HPDE6-E6E7 (cell line): ENCODE results near the gene MYBL2.
"Not testable (repeated sequence)": the region's sequence is repeated elsewhere in the genome, so short reads cannot be mapped to it uniquely, and the experiment has no call there.

Experiments used
- DNase-seq: peaks from one replicate; pipeline ENCODE4 v3.0.0; 2011; ENCODE audit warnings: missing footprints; ENCODE audit errors: extremely low spot score

MYBL2 gene

GRCh38 chr20:43666376-43667328 lies at the start of gene MYBL2:
Gene MYBL2 (plus strand): TSS chr20:43667114. CDS start chr20:43667284, 170 bp downstream.
- peak; percentile 71 for DNase-seq

GRCh38 chr20:43631598-43631997 lies 35.3 kb upstream of the MYBL2 start:
- no peak for DNase-seq

- no peak for DNase-seq
Observed at GRCh38 chr20:43636429-43636828, 30.5 kb upstream of the MYBL2 start.

- DNase-seq: no peak
Observed at GRCh38 chr20:43642548-43642947, 24.4 kb upstream of the MYBL2 start.

GRCh38 chr20:43650997-43651525 lies 15.9 kb upstream of the MYBL2 start:
- no peak for DNase-seq

- not testable (repeated sequence) for DNase-seq
Observed at GRCh38 chr20:43651650-43652184, 15.2 kb upstream of the MYBL2 start.

- DNase-seq: no peak
Observed at GRCh38 chr20:43653966-43654365, 12.9 kb upstream of the MYBL2 start.

GRCh38 chr20:43655176-43655575 lies 11.7 kb upstream of the MYBL2 start:
- DNase-seq: not testable (repeated sequence)

GRCh38 chr20:43655937-43656336 lies 11.0 kb upstream of the MYBL2 start:
- no peak for DNase-seq

GRCh38 chr20:43658069-43658722 lies 8.7 kb upstream of the MYBL2 start:
- DNase-seq: peak; percentile 52

GRCh38 chr20:43658723-43659419 lies 8.0 kb upstream of the MYBL2 start:
- DNase-seq: no peak

GRCh38 chr20:43662943-43663655 lies 3.8 kb upstream of the MYBL2 start:
- peak; percentile 76 for DNase-seq

- DNase-seq: no peak
Observed at GRCh38 chr20:43665466-43666176, 1.3 kb upstream of the MYBL2 start.

GRCh38 chr20:43667341-43668132 lies 623 bp downstream of the MYBL2 start:
- no peak for DNase-seq

- peak; percentile 49 for DNase-seq
Observed at GRCh38 chr20:43669332-43669731, 2.4 kb downstream of the MYBL2 start.

- DNase-seq: no peak
Observed at GRCh38 chr20:43670423-43670822, 3.5 kb downstream of the MYBL2 start.

GRCh38 chr20:43676368-43676767 lies 9.5 kb downstream of the MYBL2 start:
- DNase-seq: no peak

- DNase-seq: no peak
Observed at GRCh38 chr20:43680981-43681380, 14.1 kb downstream of the MYBL2 start.

GRCh38 chr20:43681468-43681942 lies 14.6 kb downstream of the MYBL2 start:
- DNase-seq: no peak
